Trophoblast cell (in vitro differentiated cells and primary cell): ENCODE results near the gene TMEM208.
A peak's percentile ranks its signal among the peaks of the same experiment; 100 is the strongest.

Experiments used
- DNase-seq, 2 donors: peaks; one replicate each; pipeline ENCODE4 v3.0.0-alpha.2; 2016
- H2AFZ ChIP-seq: 2 replicates; pipeline ENCODE4 v1.6.1; 2013; ENCODE audit warnings: low read length, moderate library complexity, mild to moderate bottlenecking; ENCODE audit not compliant: insufficient read depth, poor library complexity
- H2AK5ac ChIP-seq: 2 replicates; pipeline ENCODE4 v1.6.1; 2013; ENCODE audit warnings: mild to moderate bottlenecking, low read length
- H2BK120ac ChIP-seq: 2 replicates; pipeline ENCODE4 v1.6.1; 2013; ENCODE audit warnings: low read length, mild to moderate bottlenecking, moderate library complexity; ENCODE audit not compliant: insufficient read depth, poor library complexity
- H2BK12ac ChIP-seq: 2 replicates; pipeline ENCODE4 v1.6.1; 2013; ENCODE audit warnings: mild to moderate bottlenecking, low read length, moderate library complexity
- H2BK5ac ChIP-seq: 2 replicates; pipeline ENCODE4 v1.6.1; 2013; ENCODE audit warnings: low read length, low read depth, moderate library complexity, mild to moderate bottlenecking; ENCODE audit not compliant: poor library complexity
- H3K14ac ChIP-seq: 2 replicates; pipeline ENCODE4 v1.6.1; 2013; ENCODE audit warnings: mild to moderate bottlenecking, low read length
- H3K18ac ChIP-seq: 2 replicates; pipeline ENCODE4 v1.6.1; 2013; ENCODE audit warnings: mild to moderate bottlenecking, low read length
- H3K23ac ChIP-seq: 2 replicates; pipeline ENCODE4 v1.6.1; 2013; ENCODE audit warnings: low read length
- H3K27ac ChIP-seq: 2 replicates; pipeline ENCODE4 v1.5.1; 2013; ENCODE audit warnings: low read depth, mild to moderate bottlenecking, inconsistent platforms, low read length, moderate library complexity
- H3K27me3 ChIP-seq: 2 replicates; pipeline ENCODE4 v1.6.1; 2013; ENCODE audit warnings: inconsistent platforms, mild to moderate bottlenecking, low read length, moderate library complexity; ENCODE audit not compliant: insufficient read depth
- H3K36me3 ChIP-seq, 2 experiments: 1 replicate in 1 of 2; 2 replicates in 1 of 2; pipeline ENCODE4 v1.6.1; 2013; ENCODE audit warnings: low read length in 2 of 2, mild to moderate bottlenecking in 2 of 2, moderate library complexity in 1 of 2; ENCODE audit not compliant: insufficient read depth in 2 of 2, control insufficient read depth in 1 of 2
- H3K4ac ChIP-seq: 2 replicates; pipeline ENCODE4 v1.6.1; 2013; ENCODE audit warnings: low read depth, mild to moderate bottlenecking, low read length, moderate library complexity
- H3K4me1 ChIP-seq, 2 experiments: 1 replicate in 1 of 2; 2 replicates in 1 of 2; pipeline ENCODE4 v1.6.1; 2013; ENCODE audit warnings: low read length in 2 of 2, mild to moderate bottlenecking in 2 of 2, moderate library complexity in 1 of 2; ENCODE audit not compliant: insufficient read depth in 2 of 2, control insufficient read depth in 1 of 2
- H3K4me2 ChIP-seq: 2 replicates; pipeline ENCODE4 v1.6.1; 2013; ENCODE audit warnings: inconsistent platforms, mild to moderate bottlenecking, low read length, moderate library complexity
- H3K4me3 ChIP-seq: 2 replicates; pipeline ENCODE4 v1.5.1; 2013; ENCODE audit warnings: mild to moderate bottlenecking, low read depth, low read length, inconsistent platforms
- H3K79me1 ChIP-seq: one replicate; pipeline ENCODE4 v1.6.1; 2013; ENCODE audit warnings: low read length
- H3K79me2 ChIP-seq: 2 replicates; pipeline ENCODE4 v1.6.1; 2013; ENCODE audit warnings: low read length, mild to moderate bottlenecking; ENCODE audit not compliant: control insufficient read depth, insufficient read depth, poor library complexity
- H3K9ac ChIP-seq: 2 replicates; pipeline ENCODE4 v1.6.1; 2013; ENCODE audit warnings: mild to moderate bottlenecking, low read length
- H3K9me3 ChIP-seq: 2 replicates; pipeline ENCODE4 v1.6.1; 2013; ENCODE audit warnings: low read depth, mild to moderate bottlenecking, control low read depth, inconsistent platforms, low read length; ENCODE audit not compliant: insufficient read depth
- H4K12ac ChIP-seq: 2 replicates; pipeline ENCODE4 v1.6.1; 2013; ENCODE audit warnings: low read depth, mild to moderate bottlenecking, low read length, moderate library complexity
- H4K8ac ChIP-seq: 2 replicates; pipeline ENCODE4 v1.6.1; 2013; ENCODE audit warnings: low read depth, mild to moderate bottlenecking, low read length, moderate library complexity
- H4K91ac ChIP-seq: one replicate; pipeline ENCODE4 v1.6.1; 2013; ENCODE audit warnings: low read depth, mild to moderate bottlenecking, low read length, moderate library complexity
- WGBS: extraction: QIAGEN DNeasy Blood & Tissue Kit; methylation state at CpG from one replicate; pipeline ENCODE4 v1.1.7; 2013; ENCODE audit warnings: missing lambda C conversion rate; ENCODE audit not compliant: insufficient read length, insufficient coverage; ENCODE audit errors: extremely low coverage; 5-methylcytosine and 5-hydroxymethylcytosine counted together

Gene TMEM208

DNA sequence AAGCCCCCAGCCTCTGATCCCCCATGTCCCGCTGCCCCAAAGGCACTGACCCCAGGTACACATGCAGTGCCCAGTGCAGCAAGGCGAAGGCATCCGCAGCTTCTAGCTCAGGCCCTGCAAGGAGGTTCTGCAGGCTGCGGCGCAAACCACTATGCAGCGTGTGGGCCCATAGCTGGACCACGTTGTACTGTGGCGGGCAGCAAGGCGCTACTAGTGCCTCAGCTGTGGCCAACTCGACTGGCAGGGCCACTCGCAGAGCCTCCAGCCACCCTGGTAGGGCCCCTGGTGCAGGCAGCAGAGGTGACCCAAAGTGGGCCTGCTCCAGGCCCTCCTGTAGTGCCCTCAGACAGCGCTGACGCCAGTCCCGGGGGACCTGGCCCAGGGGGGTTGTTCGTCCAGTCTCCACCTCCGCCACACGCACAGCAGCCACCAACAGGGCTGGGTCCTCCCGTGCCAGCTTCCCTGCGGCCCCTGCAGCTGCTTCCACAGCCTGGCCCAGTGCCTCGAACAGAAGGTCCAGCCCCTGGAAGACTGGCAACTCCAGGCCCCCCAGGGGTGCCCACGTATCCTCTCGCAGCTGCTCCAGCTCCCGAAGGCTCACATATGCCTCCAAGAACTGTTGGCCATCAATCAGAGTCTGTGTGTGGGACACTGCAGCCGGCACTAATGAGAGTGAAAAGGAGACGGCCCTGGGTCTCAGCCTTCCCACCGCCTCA lies 39.6 kb upstream of the TMEM208 start:
- H3K27me3 ChIP-seq, result peaks cover 3% of the 10 kb centered on the region
- no peak overlapping the region for H2BK5ac ChIP-seq
- H3K79me2 ChIP-seq, result peaks cover 7% of the 10 kb centered on the region
- H3K14ac ChIP-seq, result peak overlapping the region; percentile 21
- peak overlapping the region; percentile 1 for H3K27ac ChIP-seq
- no CpG with 5 or more reads among the region's 26 CpGs for WGBS
- peaks cover 14% of the 10 kb centered on the region for H3K79me1 ChIP-seq
- H3K9ac ChIP-seq, result no peak overlapping the region
- H2BK120ac ChIP-seq, result peak overlapping the region; percentile 5
- H3K4me2 ChIP-seq, result peak overlapping the region; percentile 10
- DNase-seq, result no peak
- no peaks in the 10 kb centered on the region for H3K36me3 ChIP-seq
- H4K8ac ChIP-seq, result peak overlapping the region; percentile 31
- peak overlapping the region; percentile 1 for H2BK12ac ChIP-seq
- H3K9me3 ChIP-seq, result peaks cover 6% of the 10 kb centered on the region
- H3K4me3 ChIP-seq, result no peak overlapping the region
- no peak overlapping the region for H2AFZ ChIP-seq
- H4K12ac ChIP-seq, result no peak overlapping the region
- no peak overlapping the region for H3K4ac ChIP-seq
- no peak overlapping the region for H3K23ac ChIP-seq
- peak overlapping the region; percentile 67 for H2AK5ac ChIP-seq
- H4K91ac ChIP-seq, result peak overlapping the region; percentile 42
- H3K4me1 ChIP-seq, result peaks cover 26 to 42% of the 10 kb centered on the region in 2 experiments
- H3K18ac ChIP-seq, result no peak overlapping the region

DNA sequence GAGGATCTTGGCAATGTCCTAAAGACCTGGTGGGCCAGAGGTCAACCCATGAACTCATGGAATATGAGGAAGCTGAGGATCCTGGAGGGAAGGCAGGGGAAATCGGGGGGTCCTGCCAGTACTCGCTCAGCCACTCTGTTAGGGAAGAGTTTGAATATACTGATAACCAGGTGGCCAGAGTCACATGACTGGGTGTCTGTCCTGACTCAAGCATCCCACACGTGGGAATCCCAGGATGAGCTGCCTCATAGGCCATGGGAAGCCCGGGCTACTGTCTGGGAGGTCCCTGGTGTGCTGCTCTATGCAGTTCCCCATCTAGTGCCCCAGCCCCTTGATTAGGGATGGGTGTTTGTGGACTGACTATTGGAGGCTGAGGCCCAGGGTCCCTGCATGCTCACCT lies 38.6 kb upstream of the TMEM208 start:
- Histone ChIP-seq H4K12ac (no peak overlapping the region), H3K79me2 (peaks cover 14% of the 10 kb centered on the region), H2AK5ac (no peak overlapping the region), H2BK5ac (no peak overlapping the region), H3K36me3 (peaks cover 2 to 4% of the 10 kb centered on the region in 2 experiments), H3K9ac (no peak overlapping the region), H2BK12ac (no peak overlapping the region), H3K14ac (no peak overlapping the region), H3K9me3 (peaks cover 6% of the 10 kb centered on the region), H4K91ac (no peak overlapping the region), H3K79me1 (peaks cover 15% of the 10 kb centered on the region), H2BK120ac (no peak overlapping the region), H3K27me3 (peaks cover 3% of the 10 kb centered on the region), H3K27ac (no peak overlapping the region), H3K4me3 (no peak overlapping the region), H3K4ac (no peak overlapping the region), H3K23ac (no peak overlapping the region), H3K4me1 (peaks cover 34 to 45% of the 10 kb centered on the region in 2 experiments), H3K4me2 (no peak overlapping the region), H4K8ac (no peak overlapping the region), H2AFZ (no peak overlapping the region), H3K18ac (no peak overlapping the region)
- no peak for DNase-seq
- WGBS, result no CpG with 5 or more reads among the region's 4 CpGs

DNA sequence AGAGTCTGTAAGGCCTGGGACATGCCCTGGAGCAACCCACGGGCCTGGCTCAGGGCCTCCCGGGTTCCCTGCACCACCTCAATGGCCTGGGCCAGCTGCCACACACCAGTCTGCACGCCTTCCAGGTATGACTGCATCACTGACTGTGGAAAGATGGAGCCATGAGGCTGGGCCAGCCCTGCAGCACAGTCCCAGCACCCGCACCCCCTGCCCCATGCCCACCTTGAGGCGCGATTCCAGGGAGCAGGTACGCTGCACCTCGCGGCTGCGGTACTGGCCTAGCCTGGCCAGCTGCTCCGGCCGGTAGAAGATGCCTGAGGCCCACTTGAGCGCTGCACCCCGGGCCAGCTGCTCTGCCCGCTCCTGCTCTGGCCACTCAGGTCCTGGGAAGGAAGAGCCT lies 38.1 kb upstream of the TMEM208 start:
- H4K12ac ChIP-seq, result no peak overlapping the region
- H3K4ac ChIP-seq, result no peak overlapping the region
- H3K9ac ChIP-seq, result no peak overlapping the region
- no peak overlapping the region for H3K18ac ChIP-seq
- peaks cover 3% of the 10 kb centered on the region for H3K27me3 ChIP-seq
- peaks cover 13% of the 10 kb centered on the region for H3K79me1 ChIP-seq
- peaks cover 6% of the 10 kb centered on the region for H3K9me3 ChIP-seq
- no peak overlapping the region for H4K8ac ChIP-seq
- peaks cover 12% of the 10 kb centered on the region for H3K79me2 ChIP-seq
- no peak overlapping the region for H3K27ac ChIP-seq
- H4K91ac ChIP-seq, result no peak overlapping the region
- DNase-seq, result no peak
- no peak overlapping the region for H3K4me2 ChIP-seq
- WGBS, result no CpG with 5 or more reads among the region's 15 CpGs
- H3K4me1 ChIP-seq, result peaks cover 35 to 45% of the 10 kb centered on the region in 2 experiments
- H2BK12ac ChIP-seq, result no peak overlapping the region
- H3K14ac ChIP-seq, result no peak overlapping the region
- H2AFZ ChIP-seq, result no peak overlapping the region
- peaks cover 3 to 6% of the 10 kb centered on the region in 2 experiments for H3K36me3 ChIP-seq
- H2AK5ac ChIP-seq, result no peak overlapping the region
- H2BK5ac ChIP-seq, result no peak overlapping the region
- no peak overlapping the region for H3K23ac ChIP-seq
- H3K4me3 ChIP-seq, result peak overlapping the region; percentile 31
- H2BK120ac ChIP-seq, result no peak overlapping the region

DNA sequence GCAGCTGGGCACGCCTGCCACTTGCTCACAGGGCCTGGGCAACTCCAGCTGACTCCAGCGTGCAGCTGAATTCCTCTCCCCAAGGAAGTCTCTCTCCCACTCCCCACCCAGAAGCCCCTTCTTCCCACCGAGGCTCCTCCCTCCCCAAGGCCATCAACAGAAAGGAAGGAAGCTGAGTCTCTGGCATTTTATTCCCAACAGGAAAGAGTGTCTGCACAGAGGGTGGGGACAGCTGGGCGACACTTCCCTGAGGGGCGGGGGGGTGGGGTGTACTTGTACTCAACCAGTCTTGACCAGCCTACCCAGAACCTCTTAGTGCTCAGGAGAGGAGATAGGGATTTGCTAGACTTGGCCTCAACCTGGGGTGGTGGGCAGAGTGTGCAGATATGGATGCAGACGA lies 36.9 kb upstream of the TMEM208 start, which contains the start of gene EXOC3L1:
Gene EXOC3L1, minus strand, starts transcription at position 96 of the 400 bp plus-strand sequence. CDS start 460 bp downstream, outside the sequence.
- Histone ChIP-seq H3K27me3 (no peaks in the 10 kb centered on the region), H2AK5ac (no peak within 1 kb of the TSS), H3K14ac (no peak within 1 kb of the TSS), H3K9me3 (peaks cover 2% of the 10 kb centered on the region), H3K79me1 (peaks cover 10% of the 10 kb centered on the region), H3K4me1 (peaks cover 26 to 34% of the 10 kb centered on the region in 2 experiments), H4K91ac (peak within 1 kb of the TSS; percentile 46), H3K4me2 (no peak within 1 kb of the TSS), H3K79me2 (peaks cover 12% of the 10 kb centered on the region), H2BK12ac (no peak within 1 kb of the TSS), H3K36me3 (peaks cover 15 to 18% of the 10 kb centered on the region in 2 experiments), H4K8ac (no peak within 1 kb of the TSS), H2BK5ac (no peak within 1 kb of the TSS), H3K18ac (no peak within 1 kb of the TSS), H4K12ac (no peak within 1 kb of the TSS), H3K27ac (no peak within 1 kb of the TSS), H2AFZ (no peak within 1 kb of the TSS), H3K4me3 (no peak within 1 kb of the TSS), H3K23ac (no peak within 1 kb of the TSS), H2BK120ac (no peak within 1 kb of the TSS), H3K4ac (no peak within 1 kb of the TSS), H3K9ac (no peak within 1 kb of the TSS)
- no CpG with 5 or more reads among the region's 6 CpGs for WGBS
- no peak for DNase-seq
